Stromal cell of bone marrow (primary cell): ENCODE measurements around the gene CSNK1G1.
"Not testable (repeated sequence)": the region's sequence is repeated elsewhere in the genome, so short reads cannot be mapped to it uniquely, and the experiment has no call there.

Experiments
- DNase-seq: peaks from one replicate; pipeline ENCODE4 v3.0.0-alpha.2; 2012; ENCODE audit warnings: low read depth

The CSNK1G1 gene

GRCh38 chr15:64349375-64349774 lies 6.6 kb downstream of the CSNK1G1 start:
- no peak for DNase-seq

DNA sequence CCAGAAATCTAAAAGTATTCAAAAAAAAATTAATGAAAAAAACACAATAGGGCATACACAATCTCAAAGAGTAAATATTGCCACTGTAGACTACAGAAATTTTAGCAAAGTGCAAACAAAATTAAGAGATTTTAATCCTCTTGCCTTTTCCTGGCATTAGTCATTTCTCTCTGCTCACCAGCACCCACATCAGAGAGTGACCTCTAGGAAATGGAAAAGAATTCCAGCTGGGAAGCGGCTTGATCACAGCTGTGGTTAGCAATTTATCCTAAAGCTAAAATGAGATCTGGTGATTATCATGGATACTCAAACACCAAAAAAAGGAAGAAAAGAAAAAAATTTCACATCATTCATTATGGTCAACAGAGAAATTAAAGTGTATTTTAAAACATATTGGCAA lies 7.5 kb downstream of the CSNK1G1 start:
- DNase-seq, result no peak

GRCh38 chr15:64346242-64346641 lies 9.7 kb downstream of the CSNK1G1 start:
- not testable (repeated sequence) for DNase-seq

DNA sequence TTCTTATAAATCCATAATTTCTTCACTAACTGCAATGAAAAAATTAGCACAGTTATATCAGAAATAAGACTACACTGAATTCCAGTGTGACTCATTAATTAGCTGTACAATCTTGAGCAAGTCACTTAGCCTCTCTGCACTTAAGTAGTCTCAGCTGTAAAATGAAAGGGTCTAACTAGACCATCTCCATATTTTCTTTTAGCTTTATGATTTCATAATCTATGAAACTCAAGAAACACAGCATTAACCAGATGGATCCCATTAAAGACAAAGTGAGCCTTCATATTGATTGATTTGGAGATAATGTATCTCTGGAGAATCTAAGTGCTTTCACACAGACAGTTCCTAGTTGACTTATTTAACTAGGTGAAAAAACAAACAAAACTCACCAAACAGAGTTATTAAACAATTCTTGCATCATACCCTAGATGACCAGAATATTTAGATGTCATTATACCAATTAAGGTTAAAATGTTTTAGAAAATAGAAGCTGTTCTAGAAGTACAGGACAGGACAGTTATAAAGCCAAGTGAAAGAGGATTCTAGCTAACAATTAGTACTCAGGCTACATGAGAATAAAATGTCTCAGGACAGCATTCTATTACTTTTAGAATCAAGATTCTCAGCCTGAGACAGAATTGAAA lies 11.2 kb downstream of the CSNK1G1 start:
- DNase-seq, result no peak

- DNase-seq, result no peak
These were observed 12.1 kb downstream of the CSNK1G1 start for GRCh38 chr15:64343841-64344240.

- peak; percentile 35 for DNase-seq
These were observed 12.8 kb downstream of the CSNK1G1 start for GRCh38 chr15:64343222-64343621.

DNA sequence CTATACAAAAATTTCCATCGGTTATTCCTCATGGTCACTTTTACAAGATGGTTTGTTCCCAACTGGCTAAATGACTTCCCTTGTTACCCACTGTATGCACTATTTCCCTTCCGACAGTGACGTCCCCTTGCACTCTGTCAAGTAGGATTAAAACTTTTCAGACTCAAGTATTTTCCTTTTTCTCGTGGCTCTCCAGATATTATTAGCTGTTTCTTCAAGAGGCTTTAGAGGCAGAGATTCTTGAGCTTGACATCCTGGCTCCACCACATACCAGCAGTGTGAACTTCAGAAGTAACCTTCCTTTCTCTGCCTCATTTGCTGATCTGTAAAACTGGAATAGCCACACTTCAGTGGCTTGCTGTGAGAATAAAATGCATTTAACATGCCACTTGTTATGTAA lies 14.0 kb downstream of the CSNK1G1 start:
- DNase-seq, result no peak

- no peak for DNase-seq
These were observed 15.6 kb downstream of the CSNK1G1 start for GRCh38 chr15:64340355-64340754.

DNA sequence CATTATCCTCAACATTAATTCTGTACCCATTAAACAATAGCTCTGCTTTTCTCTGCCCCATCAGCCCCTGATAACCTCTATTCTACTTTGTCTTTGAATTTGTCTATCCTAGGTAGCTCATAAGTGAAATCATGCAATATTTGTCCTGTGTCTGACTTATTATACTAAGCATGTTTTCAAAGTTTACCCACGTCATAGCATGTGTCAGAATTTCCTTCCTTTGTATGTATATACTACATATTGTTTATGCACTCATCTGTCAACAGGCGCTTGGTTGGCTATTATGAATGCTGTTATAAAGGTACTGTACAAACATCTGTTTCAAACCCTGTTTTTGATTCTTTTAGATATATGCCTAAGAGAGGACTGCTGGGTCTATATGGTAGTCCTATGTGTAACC lies 18.2 kb downstream of the CSNK1G1 start:
- DNase-seq, result no peak

DNA sequence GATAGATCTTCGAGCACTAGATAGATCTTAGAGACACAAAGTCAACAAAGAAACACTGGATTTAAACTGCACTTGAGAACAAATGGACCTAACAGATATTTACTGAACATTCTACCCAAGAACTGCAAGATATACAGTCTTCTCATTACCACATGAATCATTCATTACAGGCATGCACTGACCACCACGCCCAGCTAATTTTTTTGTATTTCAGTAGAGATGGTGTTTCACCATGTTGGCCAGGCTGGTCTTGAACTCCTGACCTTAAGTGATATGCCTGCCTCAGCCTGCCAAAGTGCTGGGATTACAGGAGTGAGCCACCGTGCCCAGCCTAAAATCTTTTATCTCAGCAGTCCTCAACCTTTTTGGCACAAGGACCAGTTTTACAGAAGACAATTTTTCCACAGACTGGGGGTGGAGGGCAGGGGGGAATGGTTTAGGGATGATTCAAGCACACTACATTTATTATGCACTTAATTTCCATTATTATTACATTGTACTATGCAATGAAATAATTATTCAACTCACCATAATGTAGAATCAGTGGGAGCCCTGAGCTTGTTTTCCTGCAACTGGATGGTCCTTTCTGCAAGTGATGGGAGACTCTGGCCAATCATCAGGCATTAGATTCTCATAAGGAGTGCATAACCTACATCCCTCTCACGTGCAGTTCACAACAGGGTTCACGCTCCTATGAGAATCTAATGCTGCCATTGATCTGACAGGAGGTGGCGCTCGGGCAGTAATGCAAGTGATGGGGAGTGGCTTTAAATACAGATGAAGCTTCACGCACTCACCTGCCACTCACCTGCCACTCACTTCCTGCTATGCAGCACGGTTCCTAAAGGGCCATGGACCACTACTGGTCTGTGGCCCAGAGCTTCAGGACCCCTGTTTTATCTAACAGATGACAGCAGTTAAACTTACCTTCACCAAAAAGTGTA lies 21.7 kb downstream of the CSNK1G1 start:
- DNase-seq, result no peak

DNA sequence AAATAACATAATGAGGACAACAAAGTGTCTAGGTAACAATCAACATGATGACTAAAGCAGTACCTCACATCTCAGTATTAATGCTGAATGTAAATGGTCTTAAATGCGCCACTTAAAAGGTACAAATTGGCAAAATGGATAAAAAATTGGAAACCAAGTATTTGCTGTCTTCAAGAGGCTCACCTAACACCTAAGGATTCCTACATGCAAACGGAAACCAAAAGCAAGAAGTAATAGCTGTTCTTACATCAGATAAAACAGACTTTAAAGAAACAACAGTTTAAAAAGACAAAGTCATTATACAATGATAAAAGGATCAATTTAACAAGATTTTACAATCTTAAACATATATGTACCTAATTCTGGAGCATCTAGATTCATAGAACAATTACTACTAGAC lies 22.5 kb downstream of the CSNK1G1 start:
- no peak for DNase-seq

- DNase-seq, result not testable (repeated sequence)
These were observed 24.3 kb downstream of the CSNK1G1 start for GRCh38 chr15:64331668-64332067.

GRCh38 chr15:64326975-64327374 lies 29.0 kb downstream of the CSNK1G1 start:
- not testable (repeated sequence) for DNase-seq

DNA sequence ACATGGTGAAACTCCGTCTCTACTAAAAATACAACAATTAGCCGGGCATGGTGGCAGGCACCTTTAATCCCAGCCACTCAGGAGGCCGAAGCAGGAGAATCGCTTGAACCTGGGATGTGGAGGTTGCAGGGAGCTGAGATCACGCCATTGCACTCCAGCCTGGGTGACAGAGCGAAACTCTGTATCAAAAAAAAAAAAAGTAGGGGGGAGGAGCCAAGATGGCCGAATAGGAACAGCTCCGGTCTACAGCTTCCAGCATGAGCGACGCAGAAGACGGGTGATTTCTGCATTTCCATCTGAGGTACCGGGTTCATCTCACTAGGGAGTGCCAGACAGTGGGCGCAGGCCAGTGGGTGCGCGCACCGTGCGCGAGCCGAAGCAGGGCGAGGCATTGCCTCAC lies 29.5 kb downstream of the CSNK1G1 start:
- DNase-seq, result not testable (repeated sequence)

DNA sequence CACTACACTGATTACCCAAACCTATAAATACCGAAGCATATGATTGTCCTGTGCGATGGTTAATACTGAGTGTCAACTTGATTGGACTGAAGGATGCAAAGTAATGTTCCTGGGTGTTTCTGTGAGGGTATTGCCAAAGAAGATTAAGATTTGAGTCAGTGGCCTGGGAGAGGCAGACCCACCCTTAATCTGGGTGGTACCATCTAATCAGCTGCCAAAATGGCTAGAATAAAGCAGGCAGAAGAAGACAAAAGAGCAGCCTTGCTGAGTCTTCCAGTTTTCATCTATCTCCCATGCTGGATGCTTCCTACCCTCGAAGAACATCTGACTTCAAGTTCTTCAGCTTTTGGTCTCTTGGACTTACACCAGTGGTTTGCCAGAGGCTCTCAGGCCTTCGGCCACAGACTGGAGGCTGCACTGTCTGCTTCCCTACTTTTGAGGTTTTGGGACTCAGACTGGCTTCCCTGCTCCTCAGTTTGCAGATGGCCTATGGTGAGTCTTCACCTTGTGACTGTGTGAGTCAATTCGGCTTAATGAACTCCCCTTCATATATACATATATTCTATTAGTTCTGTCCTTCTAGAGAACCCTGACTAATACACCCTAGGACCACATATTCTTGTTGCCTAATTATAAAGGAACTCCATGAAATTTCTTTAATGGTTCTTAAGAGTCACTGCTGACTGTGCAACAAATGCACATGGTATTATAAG lies 31.7 kb downstream of the CSNK1G1 start:
- DNase-seq, result peak; percentile 28

GRCh38 chr15:64315216-64315615 lies 40.8 kb downstream of the CSNK1G1 start:
- DNase-seq, result no peak

GRCh38 chr15:64314456-64314855 lies 41.5 kb downstream of the CSNK1G1 start:
- DNase-seq, result no peak

DNA sequence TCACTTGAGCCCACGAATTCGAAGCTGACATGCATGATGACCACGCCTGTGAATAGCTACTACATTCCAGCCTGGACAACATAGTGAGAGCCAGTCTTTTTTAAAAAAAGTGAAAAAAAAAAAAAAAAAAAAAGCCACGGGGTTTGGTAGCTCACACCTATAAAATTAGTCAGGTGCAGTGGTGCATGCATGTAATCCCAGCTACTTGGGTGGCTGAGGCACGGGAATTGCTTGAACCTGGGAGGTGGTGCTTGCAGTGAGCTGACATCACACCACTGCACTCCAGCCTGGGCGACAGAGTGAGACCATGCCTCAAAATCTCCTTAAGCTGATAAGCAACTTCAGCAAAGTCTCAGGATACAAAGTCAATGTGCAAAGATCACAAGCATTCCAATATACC lies 44.4 kb downstream of the CSNK1G1 start:
- no peak for DNase-seq

DNA sequence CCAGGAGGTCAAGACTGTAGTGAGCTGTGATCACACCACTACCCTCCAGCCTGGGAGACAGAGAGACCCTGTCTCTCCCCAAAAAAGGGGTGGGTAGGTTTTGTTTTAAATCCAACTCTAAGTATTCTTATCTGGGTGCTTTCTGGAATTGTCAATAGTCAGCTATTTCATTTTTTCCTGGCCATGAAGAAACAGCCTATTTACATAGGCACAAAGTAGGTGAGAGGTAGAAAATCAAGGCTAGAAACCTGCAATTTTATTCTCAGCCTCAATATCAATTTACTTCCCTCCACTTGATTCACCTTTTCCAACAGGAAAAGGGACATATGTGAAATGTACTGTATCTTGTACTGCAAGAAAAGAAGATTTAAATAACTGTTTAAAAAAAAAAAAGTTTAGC lies 45.9 kb downstream of the CSNK1G1 start:
- no peak for DNase-seq

GRCh38 chr15:64305261-64305660 lies 50.7 kb downstream of the CSNK1G1 start:
- DNase-seq, result no peak

- DNase-seq, result no peak
These were observed 66.4 kb downstream of the CSNK1G1 start for GRCh38 chr15:64289550-64289949.

DNA sequence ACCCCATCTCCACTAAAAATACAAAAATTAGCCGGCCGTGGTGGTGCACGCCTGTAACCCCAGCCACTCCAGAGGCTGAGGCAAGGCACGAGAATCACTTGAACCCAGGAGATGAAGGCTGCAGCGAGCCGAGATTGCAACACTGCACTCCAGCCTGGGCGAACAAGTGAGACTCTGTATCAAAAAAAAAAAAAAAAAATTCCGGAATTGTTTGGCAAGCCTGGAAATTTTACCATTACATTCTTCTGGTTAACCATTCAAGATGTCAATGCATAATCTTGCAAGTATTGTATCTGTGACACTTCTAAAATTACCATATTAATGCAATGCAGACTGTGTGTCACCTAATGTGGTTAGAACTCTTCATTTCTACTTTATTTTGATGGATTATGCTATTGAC lies 67.0 kb downstream of the CSNK1G1 start:
- DNase-seq, result no peak

DNA sequence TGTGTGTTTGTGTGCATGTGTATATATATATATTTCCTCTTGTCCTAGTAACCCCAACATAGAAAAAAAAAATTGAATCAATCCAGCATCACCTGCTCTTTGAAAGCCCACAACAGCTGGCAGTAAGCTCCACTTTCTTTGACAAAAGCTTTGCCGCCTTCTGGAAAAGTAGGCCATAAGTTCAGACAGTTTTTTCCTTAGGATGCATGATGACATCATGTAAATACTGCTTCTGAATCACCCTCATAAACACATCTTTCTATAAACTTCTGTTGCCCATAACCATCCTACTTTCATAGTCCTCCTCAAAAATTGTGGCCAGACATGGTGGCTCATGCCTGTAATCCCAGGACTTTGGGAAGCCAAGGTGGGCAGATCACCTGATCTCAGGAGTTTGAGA lies 67.4 kb downstream of the CSNK1G1 start:
- no peak for DNase-seq
